PC-3 (cell line): ENCODE measurements around the gene CPZ. TPM values are rescaled to one million over a fixed set of nuclear protein-coding genes. Genes with fewer than 3 reads are reported as not detected.

Source experiments
- ATAC-seq: fragments of 200-7000 bp; cut with Tn5 transposase; 2 replicates; pipeline ENCODE4 v1.9.1; 2020; ENCODE audit warnings: mild to moderate bottlenecking, moderate library complexity
- BruUV-seq: library from RNA; stranded (reverse); fragments of 400-500 nt; replicated peaks from 2 replicates; lab custom pipeline; 2021; lab: Mats Ljungman, UMichigan
- CTCF ChIA-PET: fragments of 300-600 bp; sonication (Branson Sonifier 250); formaldehyde crosslinking; loops from one replicate; lab custom pipeline; 2022; ENCODE audit warnings: antibody characterized with exemption; lab: Charles Lee
- POLR2A ChIA-PET: fragments of 300-600 bp; sonication (Branson Sonifier 250); formaldehyde crosslinking; loops from one replicate; lab custom pipeline; 2022; ENCODE audit warnings: antibody characterized with exemption; ENCODE audit not compliant: unreplicated experiment; lab: Charles Lee
- DNase-seq: peaks from one replicate; pipeline ENCODE4 v3.0.0-alpha.2; 2015
- H2AFZ ChIP-seq: fragments of 300-600 bp; sonication (generic); 2 replicates; pipeline ENCODE4 v1.6.0; 2016; ENCODE audit warnings: antibody characterized with exemption, low read length
- H3F3A ChIP-seq: fragments of 300-600 bp; sonication (generic); one replicate; pipeline ENCODE4 v1.6.0; 2017; ENCODE audit warnings: antibody characterized with exemption, low read length, control low read depth, mild to moderate bottlenecking; ENCODE audit not compliant: unreplicated experiment
- H3K27ac ChIP-seq: fragments of 300-600 bp; sonication (generic); 2 replicates; pipeline ENCODE4 v1.5.1; 2016; ENCODE audit warnings: mild to moderate bottlenecking, low read length
- H3K27me3 ChIP-seq: fragments of 300-600 bp; sonication (generic); 2 replicates; pipeline ENCODE4 v1.6.1; 2016; ENCODE audit warnings: low read length, mixed read lengths
- H3K36me3 ChIP-seq: fragments of 300-600 bp; sonication (generic); 2 replicates; pipeline ENCODE4 v1.6.1; 2016; ENCODE audit warnings: low read depth, mixed run types, low read length, mixed read lengths
- H3K4me1 ChIP-seq: fragments of 300-600 bp; sonication (generic); 2 replicates; pipeline ENCODE4 v1.5.1; 2016; ENCODE audit warnings: low read length; ENCODE audit not compliant: insufficient read depth
- H3K4me2 ChIP-seq: fragments of 300-600 bp; sonication (generic); 2 replicates; pipeline ENCODE4 v1.6.0; 2016; ENCODE audit warnings: low read length
- H3K4me3 ChIP-seq: fragments of 300-600 bp; sonication (generic); 2 replicates; pipeline ENCODE4 v1.5.1; 2016; ENCODE audit warnings: mild to moderate bottlenecking, low read length, mixed read lengths
- H3K79me2 ChIP-seq: fragments of 300-600 bp; sonication (generic); 2 replicates; pipeline ENCODE4 v1.6.1; 2017; ENCODE audit warnings: low read length, mixed read lengths
- H3K9ac ChIP-seq: fragments of 300-600 bp; sonication (generic); 2 replicates; pipeline ENCODE4 v1.6.0; 2016; ENCODE audit warnings: mild to moderate bottlenecking, low read length
- H3K9me2 ChIP-seq: fragments of 300-600 bp; sonication (generic); replicated peaks from 2 replicates; pipeline ENCODE4 v1.6.1; 2016; ENCODE audit warnings: mixed run types, low read length, mixed read lengths
- H3K9me3 ChIP-seq: fragments of 300-600 bp; sonication (generic); 2 replicates; pipeline ENCODE4 v1.6.1; 2016; ENCODE audit warnings: low read length, mixed read lengths
- H4K20me1 ChIP-seq: fragments of 300-600 bp; sonication (generic); 2 replicates; pipeline ENCODE4 v1.6.1; 2016; ENCODE audit warnings: low read length, mixed read lengths
- CTCF ChIP-seq: fragments of 300-600 bp; sonication (generic); conservative IDR thresholded peaks from 2 replicates; pipeline ENCODE4 v1.5.1; 2017; ENCODE audit warnings: antibody characterized with exemption, low read depth, mild to moderate bottlenecking, low read length
- EZH2 ChIP-seq: fragments of 300-600 bp; sonication (generic); IDR thresholded peaks from one replicate; pipeline ENCODE4 v1.6.1; 2017; ENCODE audit warnings: antibody characterized with exemption, mild to moderate bottlenecking, low read length; ENCODE audit not compliant: unreplicated experiment
- EZH2phosphoT487 ChIP-seq: fragments of 300-600 bp; sonication (generic); IDR thresholded peaks from 2 replicates; pipeline ENCODE4 v1.6.1; 2018; ENCODE audit warnings: mild to moderate bottlenecking, antibody characterized with exemption, low read length, borderline replicate concordance
- intact Hi-C: fragments of 100-400 bp; cut with micrococcal nuclease; formaldehyde crosslinking; loops from 2 replicates; pipeline ENCODE4 v1.9.0; 2023
- total RNA-seq: library from RNA; depleted of rRNA; stranded (reverse); fragments of >200 nt; gene quantifications from 2 replicates; pipeline ENCODE4 v1.2.3, GENCODE V29; 2014

CPZ gene
- total RNA-seq, 1 experiment from 2014 or later = 27.9 TPM

GRCh38 chr4:8594097-8595038, 1.8 kb downstream of the CPZ start:
- no peak overlapping the region for H2AFZ ChIP-seq

GRCh38 chr4:8595237-8596087, 2.9 kb downstream of the CPZ start:
- TF ChIP-seq EZH2phosphoT487 = no peak
- no peak for TF ChIP-seq EZH2
- no peaks in the 10 kb centered on the region for H4K20me1 ChIP-seq
- ChIA-PET POLR2A (no interaction called here), CTCF (no interaction called here)
- H3K4me1 ChIP-seq = peaks cover 7% of the 10 kb centered on the region; the same call in 1 of the 2 replicates
- no peaks in the 10 kb centered on the region for H3K27me3 ChIP-seq
- intact Hi-C loops = no loop called here
- H3K9me3 ChIP-seq = no peaks in the 10 kb centered on the region
- no peaks in the 10 kb centered on the region for H3K9me2 ChIP-seq
- ATAC-seq = no peak
- DNase-seq = no peak
- no peak overlapping the region for H2AFZ ChIP-seq
- H3K4me3 ChIP-seq = no peak overlapping the region
- no TSS peak for BruUV-seq
- H3K9ac ChIP-seq = no peak overlapping the region
- H3F3A ChIP-seq = no peaks in the 10 kb centered on the region
- no peak overlapping the region for H3K4me2 ChIP-seq
- H3K27ac ChIP-seq = no peak overlapping the region
- no peaks in the 10 kb centered on the region for H3K36me3 ChIP-seq
- peaks cover 21% of the 10 kb centered on the region; the same call in 1 of the 2 replicates for H3K79me2 ChIP-seq

More at GRCh38 chr4:8594097-8595038, 1.8 kb downstream of the CPZ start:
- peak overlapping the region; percentile 76 for H3K4me3 ChIP-seq
- no peaks in the 10 kb centered on the region for H3K9me3 ChIP-seq
- H3K4me2 ChIP-seq = peak overlapping the region; percentile 86
- POLR2A ChIA-PET = no interaction called here
- H3K27me3 ChIP-seq = no peaks in the 10 kb centered on the region
- DNase-seq = peak; percentile 81
- H3K9ac ChIP-seq = no peak overlapping the region
- CTCF ChIA-PET = no interaction called here
- no peaks in the 10 kb centered on the region for H3F3A ChIP-seq
- H3K9me2 ChIP-seq = no peaks in the 10 kb centered on the region
- H4K20me1 ChIP-seq = no peaks in the 10 kb centered on the region
- intact Hi-C loops = loop anchor here (1.0 to 5.0 kb wide), 2 partner anchors 47 to 126 kb away; no protein-coding TSS in a partner anchor
- H3K27ac ChIP-seq = no peak overlapping the region
- H3K4me1 ChIP-seq = peaks cover 7% of the 10 kb centered on the region; the same call in 1 of the 2 replicates
- no TSS peak for BruUV-seq
- peak; percentile 76 for TF ChIP-seq CTCF
- TF ChIP-seq EZH2phosphoT487 = no peak
- no peak for TF ChIP-seq EZH2
- H3K36me3 ChIP-seq = no peaks in the 10 kb centered on the region
- peaks cover 21% of the 10 kb centered on the region; the same call in 1 of the 2 replicates for H3K79me2 ChIP-seq
- peak; percentile 49 for ATAC-seq

- TF ChIP-seq CTCF (no peak), EZH2phosphoT487 (no peak), EZH2 (no peak)
- H3K4me3 ChIP-seq = no peak overlapping the region
- no peaks in the 10 kb centered on the region for H3K9me2 ChIP-seq
- no peak overlapping the region for H3K9ac ChIP-seq
- peaks cover 7% of the 10 kb centered on the region; the same call in 1 of the 2 replicates for H3K4me1 ChIP-seq
- no peaks in the 10 kb centered on the region for H3F3A ChIP-seq
- ChIA-PET POLR2A (no interaction called here), CTCF (no interaction called here)
- H2AFZ ChIP-seq = no peak overlapping the region
- no peaks in the 10 kb centered on the region for H4K20me1 ChIP-seq
- ATAC-seq (no peak), DNase-seq (no peak)
- intact Hi-C loops = no loop called here
- BruUV-seq = no TSS peak
- H3K36me3 ChIP-seq = no peaks in the 10 kb centered on the region
- peaks cover 21% of the 10 kb centered on the region; the same call in 1 of the 2 replicates for H3K79me2 ChIP-seq
- H3K27me3 ChIP-seq = no peaks in the 10 kb centered on the region
- no peak overlapping the region for H3K27ac ChIP-seq
- H3K4me2 ChIP-seq = no peak overlapping the region
- H3K9me3 ChIP-seq = no peaks in the 10 kb centered on the region
Measured at GRCh38 chr4:8596891-8597290, 4.3 kb downstream of the CPZ start.
